K562 (cell line): ENCODE measurements around the gene RNF144A.

Source experiments
- BCOR ChIP-seq: fragments of 450-650 bp; IDR thresholded peaks from 2 replicates; pipeline ENCODE4 v1.6.1; 2016
- POLR2A ChIP-seq: fragments of 450-650 bp; conservative IDR thresholded peaks from 2 replicates; pipeline ENCODE4 v1.6.1; 2016
- TF ChIP-seq, protein P1 (sequence below), 3 experiments: IDR thresholded peaks in 2 of 3; conservative IDR thresholded peaks in 1 of 3; 2 replicates each; pipeline ENCODE4 v1.5.1; 2011 to 2012; ENCODE audit warnings: low read length in 3 of 3, mild to moderate bottlenecking in 3 of 3, control low read depth in 2 of 3, improper control_type of control experiment in 1 of 3, inconsistent platforms in 1 of 3, low read depth in 1 of 3, mixed read lengths in 1 of 3, moderate library complexity in 1 of 3; ENCODE audit not compliant: insufficient read depth in 2 of 3
- TF ChIP-seq, protein P2 (sequence below): fragments of 450-650 bp; formaldehyde crosslinking; IDR thresholded peaks from 2 replicates; pipeline ENCODE4 v1.4.0; 2020; ENCODE audit warnings: mild to moderate bottlenecking

DNA sequence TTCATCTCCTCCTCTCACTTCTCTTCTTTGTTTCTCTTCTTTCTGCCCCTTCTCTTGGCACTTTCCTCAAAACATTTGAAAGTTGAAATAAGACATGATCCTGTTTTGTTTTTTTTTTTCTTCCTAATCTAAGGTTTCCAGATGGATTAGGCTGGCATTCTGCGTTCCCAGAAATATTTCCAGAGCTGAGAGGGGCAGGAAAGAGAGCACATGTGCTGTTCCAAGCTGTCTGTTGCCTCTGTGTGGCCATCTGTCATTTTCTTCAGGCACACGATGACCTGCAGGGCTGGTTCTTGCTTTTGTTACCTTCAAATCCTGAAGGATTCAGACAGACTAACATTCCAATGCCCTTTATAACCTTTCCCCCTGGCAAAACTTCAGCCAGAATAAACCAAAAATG is 142.9 kb downstream of the RNF144A start:
- TF ChIP-seq POLR2A = no peak
- TF ChIP-seq BCOR = no peak
- TF ChIP-seq, protein P1, sequence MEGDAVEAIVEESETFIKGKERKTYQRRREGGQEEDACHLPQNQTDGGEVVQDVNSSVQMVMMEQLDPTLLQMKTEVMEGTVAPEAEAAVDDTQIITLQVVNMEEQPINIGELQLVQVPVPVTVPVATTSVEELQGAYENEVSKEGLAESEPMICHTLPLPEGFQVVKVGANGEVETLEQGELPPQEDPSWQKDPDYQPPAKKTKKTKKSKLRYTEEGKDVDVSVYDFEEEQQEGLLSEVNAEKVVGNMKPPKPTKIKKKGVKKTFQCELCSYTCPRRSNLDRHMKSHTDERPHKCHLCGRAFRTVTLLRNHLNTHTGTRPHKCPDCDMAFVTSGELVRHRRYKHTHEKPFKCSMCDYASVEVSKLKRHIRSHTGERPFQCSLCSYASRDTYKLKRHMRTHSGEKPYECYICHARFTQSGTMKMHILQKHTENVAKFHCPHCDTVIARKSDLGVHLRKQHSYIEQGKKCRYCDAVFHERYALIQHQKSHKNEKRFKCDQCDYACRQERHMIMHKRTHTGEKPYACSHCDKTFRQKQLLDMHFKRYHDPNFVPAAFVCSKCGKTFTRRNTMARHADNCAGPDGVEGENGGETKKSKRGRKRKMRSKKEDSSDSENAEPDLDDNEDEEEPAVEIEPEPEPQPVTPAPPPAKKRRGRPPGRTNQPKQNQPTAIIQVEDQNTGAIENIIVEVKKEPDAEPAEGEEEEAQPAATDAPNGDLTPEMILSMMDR (IDR thresholded peaks at IDR 0.05 in 2 of 3, conservative IDR thresholded peaks at IDR 0.05 in 1 of 3; ENCODE audit: insufficient read depth in 2 of 3, low read depth in 1 of 3, low read length in 3 of 3) = no peak
- TF ChIP-seq, protein P2, sequence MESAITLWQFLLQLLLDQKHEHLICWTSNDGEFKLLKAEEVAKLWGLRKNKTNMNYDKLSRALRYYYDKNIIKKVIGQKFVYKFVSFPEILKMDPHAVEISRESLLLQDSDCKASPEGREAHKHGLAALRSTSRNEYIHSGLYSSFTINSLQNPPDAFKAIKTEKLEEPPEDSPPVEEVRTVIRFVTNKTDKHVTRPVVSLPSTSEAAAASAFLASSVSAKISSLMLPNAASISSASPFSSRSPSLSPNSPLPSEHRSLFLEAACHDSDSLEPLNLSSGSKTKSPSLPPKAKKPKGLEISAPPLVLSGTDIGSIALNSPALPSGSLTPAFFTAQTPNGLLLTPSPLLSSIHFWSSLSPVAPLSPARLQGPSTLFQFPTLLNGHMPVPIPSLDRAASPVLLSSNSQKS (CRISPR knock-in tag) = no peak
